Measurements from ENCODE around the gene TMEM127. TPM values are rescaled to one million over a fixed set of nuclear protein-coding genes. Genes with fewer than 3 reads are reported as not detected.
"Not testable (repeated sequence)": the region's sequence is repeated elsewhere in the genome, so short reads cannot be mapped to it uniquely, and the experiment has no call there.

The TMEM127 gene
- total and polyA plus RNA-seq, 2 experiments from 2014 or later = 34.0 to 43.6 TPM

DNA sequence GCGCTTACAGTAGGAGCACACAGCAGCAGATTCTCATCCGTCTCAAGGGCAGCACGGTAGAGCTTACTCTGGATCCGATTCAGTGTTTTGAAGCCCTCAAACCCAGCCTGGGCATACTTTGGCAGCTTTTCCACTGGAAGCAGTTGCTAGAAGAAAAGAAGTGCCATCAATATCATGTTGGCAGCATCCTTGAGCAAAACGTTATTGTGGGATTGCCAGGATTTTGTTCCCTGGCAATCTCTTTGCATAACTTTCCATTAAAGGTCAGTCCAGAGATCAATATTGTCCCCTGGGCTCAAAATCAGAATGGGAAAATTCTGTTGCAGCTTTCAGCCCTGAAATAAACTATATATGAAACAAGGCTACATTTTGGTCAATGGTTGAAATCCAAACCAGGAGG lies 31.1 kb upstream of the TMEM127 start:
- Histone ChIP-seq H3K9ac (no peak overlapping the region), H3K79me2 (ENCODE audit: insufficient read depth) (peaks cover 20% of the 10 kb centered on the region), H3K4me3 (no peak overlapping the region), H3K27me3 (replicated peaks; ENCODE audit: insufficient read depth) (no peaks in the 10 kb centered on the region), H2AFZ (no peak overlapping the region), H3K36me3 (ENCODE audit: low read depth) (peaks cover 93% of the 10 kb centered on the region), H3K27ac (no peak overlapping the region), H3K9me2 (ENCODE audit: insufficient read depth) (no peaks in the 10 kb centered on the region), H3F3A (ENCODE audit: insufficient read depth) (no peaks in the 10 kb centered on the region), H3K4me2 (ENCODE audit: unreplicated experiment) (no peak overlapping the region), H3K4me1 (ENCODE audit: insufficient read depth) (no peaks in the 10 kb centered on the region), H3K9me3 (ENCODE audit: low read depth) (no peaks in the 10 kb centered on the region), H4K20me1 (ENCODE audit: insufficient read depth) (no peaks in the 10 kb centered on the region)
- no peak for DNase-seq
- in situ Hi-C loops (cut with MboI) = loop anchor here (25.0 kb wide), 1 partner anchor 215 kb away; the partner anchor contains the start of gene NEURL3
- WGBS, 2 experiments (ENCODE audit: low coverage in 1 of 2, low lambda C conversion rate in 2 of 2, missing lambda C conversion rate in 2 of 2) = 79% methylated on average over 5 of the region's 5 CpGs
- no peak for TF ChIP-seq EZH2phosphoT487 (IDR thresholded peaks at IDR 0.05; ENCODE audit: insufficient read depth, low read depth)
- TF ChIP-seq EZH2 (IDR thresholded peaks at IDR 0.05; ENCODE audit: insufficient read depth, poor library complexity, severe bottlenecking) = no peak

DNA sequence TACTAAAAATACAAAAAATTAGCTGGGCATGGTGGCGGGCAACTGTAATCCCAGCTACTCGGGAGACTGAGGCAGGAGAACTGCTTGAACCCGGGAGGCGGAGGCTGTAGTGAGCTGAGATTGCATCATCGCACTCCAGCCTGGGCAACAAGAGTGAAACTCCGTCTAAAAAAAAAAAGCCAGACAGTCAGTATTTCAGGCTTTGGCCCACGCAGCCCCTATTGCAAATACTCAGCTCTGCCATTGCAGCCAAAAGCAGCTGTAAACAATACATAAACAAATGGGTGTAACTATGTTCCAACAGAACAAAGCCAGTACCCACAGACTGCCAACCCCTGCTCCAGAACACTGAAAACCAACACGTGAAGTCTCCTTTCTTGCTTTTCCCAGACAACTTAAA lies 28.5 kb upstream of the TMEM127 start:
- H3K4me2 ChIP-seq (ENCODE audit: unreplicated experiment); H3K4me3 ChIP-seq; H3F3A ChIP-seq (ENCODE audit: insufficient read depth); H2AFZ ChIP-seq; H3K79me2 ChIP-seq (ENCODE audit: insufficient read depth); H3K27me3 ChIP-seq (replicated peaks; ENCODE audit: insufficient read depth); H3K9me3 ChIP-seq (ENCODE audit: low read depth); H3K4me1 ChIP-seq (ENCODE audit: insufficient read depth); H4K20me1 ChIP-seq (ENCODE audit: insufficient read depth); H3K9me2 ChIP-seq (ENCODE audit: insufficient read depth); H3K9ac ChIP-seq; H3K27ac ChIP-seq: not testable (repeated sequence)
- WGBS, 2 experiments (ENCODE audit: low coverage in 1 of 2, low lambda C conversion rate in 2 of 2, missing lambda C conversion rate in 2 of 2) = 54 to 55% methylated on average over 8 of the region's 8 CpGs
- in situ Hi-C loops (cut with MboI) = loop anchor here (25.0 kb wide), 1 partner anchor 218 kb away; the partner anchor contains the start of gene NEURL3
- peaks cover 93% of the 10 kb centered on the region for H3K36me3 ChIP-seq (ENCODE audit: low read depth)
- DNase-seq = peak; percentile 11

DNA sequence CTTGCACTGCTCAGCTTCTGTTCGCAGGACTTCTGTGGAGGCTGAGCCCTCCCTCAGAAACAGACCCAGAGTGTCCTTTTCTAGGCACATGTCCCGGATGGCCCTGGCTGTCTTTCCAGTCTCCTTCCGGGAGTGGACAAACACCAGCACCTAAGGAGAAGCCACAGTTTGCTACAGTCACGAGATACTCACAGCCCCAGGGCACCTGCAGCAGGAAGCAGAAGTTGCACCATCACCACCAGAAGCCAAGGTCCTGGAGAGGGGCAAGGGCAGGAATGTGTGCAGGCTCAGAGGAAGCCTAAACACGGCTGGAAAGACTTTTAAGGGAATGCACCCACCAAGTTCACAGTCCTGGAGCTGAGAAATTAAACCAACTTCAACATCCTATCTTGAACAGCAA lies 26.0 kb upstream of the TMEM127 start:
- H3K36me3 ChIP-seq (ENCODE audit: low read depth) = peaks cover 84% of the 10 kb centered on the region
- no peak for DNase-seq
- H3K79me2 ChIP-seq (ENCODE audit: insufficient read depth) = no peaks in the 10 kb centered on the region
- H3K9ac ChIP-seq = no peak overlapping the region
- H3F3A ChIP-seq (ENCODE audit: insufficient read depth) = no peaks in the 10 kb centered on the region
- H3K27ac ChIP-seq = no peak overlapping the region
- H3K27me3 ChIP-seq (replicated peaks; ENCODE audit: insufficient read depth) = no peaks in the 10 kb centered on the region
- TF ChIP-seq EZH2 (IDR thresholded peaks at IDR 0.05; ENCODE audit: insufficient read depth, poor library complexity, severe bottlenecking) = no peak
- no peak for TF ChIP-seq EZH2phosphoT487 (IDR thresholded peaks at IDR 0.05; ENCODE audit: insufficient read depth, low read depth)
- no peaks in the 10 kb centered on the region for H3K4me1 ChIP-seq (ENCODE audit: insufficient read depth)
- WGBS, 2 experiments (ENCODE audit: low coverage in 1 of 2, low lambda C conversion rate in 2 of 2, missing lambda C conversion rate in 2 of 2) = 91 to 94% methylated on average over 5 of the region's 5 CpGs
- in situ Hi-C loops (cut with MboI) = loop anchor here (25.0 kb wide), 1 partner anchor 221 kb away; the partner anchor contains the start of gene NEURL3
- no peak overlapping the region for H2AFZ ChIP-seq
- H3K9me3 ChIP-seq (ENCODE audit: low read depth) = no peaks in the 10 kb centered on the region
- H3K4me3 ChIP-seq = no peak overlapping the region
- H3K4me2 ChIP-seq (ENCODE audit: unreplicated experiment) = no peak overlapping the region
- no peaks in the 10 kb centered on the region for H3K9me2 ChIP-seq (ENCODE audit: insufficient read depth)
- no peaks in the 10 kb centered on the region for H4K20me1 ChIP-seq (ENCODE audit: insufficient read depth)

DNA sequence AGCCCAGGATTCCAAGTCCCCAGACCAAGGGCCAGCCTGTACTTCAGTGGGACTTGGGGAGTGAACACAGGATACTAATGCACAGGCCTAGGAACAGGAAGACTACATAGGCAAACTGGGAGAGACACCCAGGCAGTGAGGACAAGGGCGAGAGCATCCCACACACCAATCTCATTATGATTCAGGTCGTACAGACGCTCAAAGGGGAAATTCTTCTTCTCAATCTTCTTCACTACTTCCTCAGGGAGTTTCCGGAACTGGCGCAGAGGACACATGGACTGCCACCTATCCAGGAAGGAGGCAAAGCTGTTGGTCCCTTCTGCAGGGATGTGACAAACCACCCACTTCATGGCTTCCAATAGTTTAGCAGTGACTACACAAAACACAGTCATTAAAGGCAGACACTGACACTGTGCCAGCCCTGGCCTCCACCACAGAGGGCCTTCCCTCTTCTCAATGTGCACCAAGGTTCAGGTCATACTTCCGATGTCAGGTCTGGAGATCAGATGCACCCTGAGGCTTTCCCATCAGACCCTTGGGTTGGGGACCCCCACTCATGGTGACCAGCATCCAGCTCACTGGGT lies 21.6 kb upstream of the TMEM127 start:
- Histone ChIP-seq H3K4me3 (no peak overlapping the region), H4K20me1 (ENCODE audit: insufficient read depth) (no peaks in the 10 kb centered on the region), H3K9me2 (ENCODE audit: insufficient read depth) (no peaks in the 10 kb centered on the region), H3K4me1 (ENCODE audit: insufficient read depth) (no peaks in the 10 kb centered on the region), H3K27ac (no peak overlapping the region), H3K9ac (no peak overlapping the region), H3K79me2 (ENCODE audit: insufficient read depth) (no peaks in the 10 kb centered on the region), H3K36me3 (ENCODE audit: low read depth) (peaks cover 48% of the 10 kb centered on the region), H3K27me3 (replicated peaks; ENCODE audit: insufficient read depth) (no peaks in the 10 kb centered on the region), H3F3A (ENCODE audit: insufficient read depth) (no peaks in the 10 kb centered on the region), H2AFZ (no peak overlapping the region), H3K9me3 (ENCODE audit: low read depth) (no peaks in the 10 kb centered on the region), H3K4me2 (ENCODE audit: unreplicated experiment) (no peak overlapping the region)
- whole genome bisulfite sequencing, 2 experiments (ENCODE audit: low coverage in 1 of 2, low lambda C conversion rate in 2 of 2, missing lambda C conversion rate in 2 of 2) = 93 to 97% methylated on average over 6 of the region's 6 CpGs
- no peak for DNase-seq
- in situ Hi-C loops (cut with MboI) = loop anchor here (25.0 kb wide), 1 partner anchor 225 kb away; the partner anchor contains the start of gene NEURL3
- TF ChIP-seq EZH2phosphoT487 (IDR thresholded peaks at IDR 0.05; ENCODE audit: insufficient read depth, low read depth) (no peak), EZH2 (IDR thresholded peaks at IDR 0.05; ENCODE audit: insufficient read depth, poor library complexity, severe bottlenecking) (no peak)
